ENCODE data around the gene TLK1.

DNA sequence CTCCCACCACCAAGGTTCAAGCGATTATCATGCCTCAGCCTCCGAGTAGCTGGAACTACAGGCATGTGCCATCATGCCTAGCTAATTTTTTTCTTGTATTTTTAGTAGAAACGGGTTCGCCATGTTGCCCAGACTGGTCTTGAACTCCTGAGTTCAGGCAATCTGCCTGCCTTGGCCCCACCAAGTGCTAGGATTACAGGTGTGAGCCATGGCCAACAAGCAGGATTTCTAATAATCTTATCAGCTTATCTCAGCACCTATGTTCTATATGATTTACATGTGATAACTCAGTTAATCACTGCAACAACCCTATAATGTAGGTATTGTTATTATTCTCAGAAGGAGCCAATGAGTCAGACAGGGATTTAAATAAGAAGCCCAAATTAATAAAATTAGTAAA, 151.3 kb downstream of the TLK1 start:
- TF ChIP-seq CTCF (IDR thresholded peaks at IDR 0.05; ENCODE audit: insufficient read depth, low read length) (no peak), POLR2AphosphoS5 (IDR thresholded peaks at IDR 0.05; ENCODE audit: low read depth) (no peak), GABPA (IDR thresholded peaks at IDR 0.05; ENCODE audit: low read depth) (no peak)
- TF ChIP-seq, protein P1, sequence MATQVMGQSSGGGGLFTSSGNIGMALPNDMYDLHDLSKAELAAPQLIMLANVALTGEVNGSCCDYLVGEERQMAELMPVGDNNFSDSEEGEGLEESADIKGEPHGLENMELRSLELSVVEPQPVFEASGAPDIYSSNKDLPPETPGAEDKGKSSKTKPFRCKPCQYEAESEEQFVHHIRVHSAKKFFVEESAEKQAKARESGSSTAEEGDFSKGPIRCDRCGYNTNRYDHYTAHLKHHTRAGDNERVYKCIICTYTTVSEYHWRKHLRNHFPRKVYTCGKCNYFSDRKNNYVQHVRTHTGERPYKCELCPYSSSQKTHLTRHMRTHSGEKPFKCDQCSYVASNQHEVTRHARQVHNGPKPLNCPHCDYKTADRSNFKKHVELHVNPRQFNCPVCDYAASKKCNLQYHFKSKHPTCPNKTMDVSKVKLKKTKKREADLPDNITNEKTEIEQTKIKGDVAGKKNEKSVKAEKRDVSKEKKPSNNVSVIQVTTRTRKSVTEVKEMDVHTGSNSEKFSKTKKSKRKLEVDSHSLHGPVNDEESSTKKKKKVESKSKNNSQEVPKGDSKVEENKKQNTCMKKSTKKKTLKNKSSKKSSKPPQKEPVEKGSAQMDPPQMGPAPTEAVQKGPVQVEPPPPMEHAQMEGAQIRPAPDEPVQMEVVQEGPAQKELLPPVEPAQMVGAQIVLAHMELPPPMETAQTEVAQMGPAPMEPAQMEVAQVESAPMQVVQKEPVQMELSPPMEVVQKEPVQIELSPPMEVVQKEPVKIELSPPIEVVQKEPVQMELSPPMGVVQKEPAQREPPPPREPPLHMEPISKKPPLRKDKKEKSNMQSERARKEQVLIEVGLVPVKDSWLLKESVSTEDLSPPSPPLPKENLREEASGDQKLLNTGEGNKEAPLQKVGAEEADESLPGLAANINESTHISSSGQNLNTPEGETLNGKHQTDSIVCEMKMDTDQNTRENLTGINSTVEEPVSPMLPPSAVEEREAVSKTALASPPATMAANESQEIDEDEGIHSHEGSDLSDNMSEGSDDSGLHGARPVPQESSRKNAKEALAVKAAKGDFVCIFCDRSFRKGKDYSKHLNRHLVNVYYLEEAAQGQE (IDR thresholded peaks at IDR 0.05; ENCODE audit: insufficient replicate concordance, low read depth): no peak

Measured in HL-60 (cell line).